HepG2 (cell line): ENCODE data around the gene NXPE3. TPM values are rescaled to one million over a fixed set of nuclear protein-coding genes. Genes with fewer than 3 reads are reported as not detected.
"Not testable (repeated sequence)": the region's sequence is repeated elsewhere in the genome, so short reads cannot be mapped to it uniquely, and the experiment has no call there.

Experiments used
- ATAC-seq: fragments of 200-7000 bp; cut with Tn5 transposase; 3 replicates; pipeline ENCODE4 v1.9.1; 2020; ENCODE audit warnings: mild to moderate bottlenecking, moderate library complexity
- BruUV-seq: library from RNA; stranded (reverse); fragments of 400-500 nt; replicated peaks from 2 replicates; lab custom pipeline; 2021; lab: Mats Ljungman, UMichigan
- CTCF ChIA-PET: fragments of 300-600 bp; formaldehyde crosslinking; extraction: SDS; loops from one replicate; lab custom pipeline; 2021; ENCODE audit warnings: low total read pairs, inconsistent platforms, low intra/inter-chr PET ratio; lab: Yijun Ruan, JAX
- POLR2A ChIA-PET: fragments of 350-600 bp; sonication (Branson Sonifier 250); formaldehyde crosslinking; loops from one replicate; lab custom pipeline; 2020; ENCODE audit warnings: antibody characterized with exemption, inconsistent platforms; lab: Yijun Ruan, JAX
- DNase-seq: peaks from one replicate; pipeline ENCODE4 v3.0.0-alpha.2; 2015; ENCODE audit warnings: low spot score
- FAIRE-seq: peaks from 3 replicates; lab custom pipeline; 2011; peaks lifted over from hg19 to GRCh38; lab: Jason Lieb, UNC
- H2AFZ ChIP-seq: one replicate; pipeline ENCODE4 v1.6.1; 2011; ENCODE audit warnings: low read length, inconsistent platforms
- H3K27ac ChIP-seq: fragments of 300-600 bp; 3 replicates; pipeline ENCODE4 v1.8.0; 2011; ENCODE audit warnings: mixed run types, mild to moderate bottlenecking, mixed read lengths, low read length, inconsistent platforms; ENCODE audit not compliant: insufficient read depth; ENCODE audit errors: extremely low read length
- H3K27me3 ChIP-seq, 2 experiments: fragments of 200-600 bp in 1 of 2; 2 replicates in 1 of 2; 3 replicates in 1 of 2; pipeline versions ENCODE4 v1.6.0 to v1.8.0; 2011; ENCODE audit warnings: low read length in 2 of 2, mild to moderate bottlenecking in 2 of 2, moderate library complexity in 2 of 2, inconsistent platforms in 1 of 2; ENCODE audit not compliant: insufficient read depth in 2 of 2, control insufficient read depth in 1 of 2
- H3K36me3 ChIP-seq, 2 experiments: fragments of 200-600 bp in 1 of 2; replicated peaks in 1 of 2; 2 replicates in 1 of 2; 3 replicates in 1 of 2; pipeline versions ENCODE4 v1.5.1 to v1.8.0; 2011; ENCODE audit warnings: low read length in 2 of 2, inconsistent platforms in 1 of 2; ENCODE audit not compliant: insufficient read depth in 2 of 2, control insufficient read depth in 1 of 2
- H3K4me1 ChIP-seq: 2 replicates; pipeline ENCODE4 v1.5.1; 2012; ENCODE audit warnings: low read length, inconsistent platforms; ENCODE audit not compliant: insufficient read depth
- H3K4me2 ChIP-seq: 2 replicates; pipeline ENCODE4 v1.6.0; 2011; ENCODE audit warnings: low read depth, low read length, inconsistent platforms
- H3K4me3 ChIP-seq, 3 experiments: fragments of 200-600 bp in 1 of 3; sonication (generic), shearing (Covaris generic) in 1 of 3; replicated peaks in 1 of 3; 2 replicates each; pipeline ENCODE4 v1.5.1; 2011 to 2016; ENCODE audit warnings: low read length in 3 of 3, inconsistent platforms in 2 of 3, low read depth in 2 of 3, mild to moderate bottlenecking in 2 of 3, control low read depth in 1 of 3, mixed read lengths in 1 of 3; ENCODE audit not compliant: insufficient read depth in 1 of 3
- H3K79me2 ChIP-seq: one replicate; pipeline ENCODE4 v1.6.1; 2011; ENCODE audit warnings: low read length, inconsistent platforms; ENCODE audit not compliant: insufficient read depth
- H3K9ac ChIP-seq: 2 replicates; pipeline ENCODE4 v1.6.0; 2011; ENCODE audit warnings: mild to moderate bottlenecking, low read depth, low read length, inconsistent platforms; ENCODE audit not compliant: insufficient read depth
- H3K9me3 ChIP-seq: 2 replicates; pipeline ENCODE4 v1.5.1; 2012; ENCODE audit warnings: mild to moderate bottlenecking, low read length
- H4K20me1 ChIP-seq: 2 replicates; pipeline ENCODE4 v1.6.0; 2011; ENCODE audit warnings: inconsistent platforms, mild to moderate bottlenecking, low read length, moderate library complexity; ENCODE audit not compliant: insufficient read depth
- TAF15 ChIP-seq: fragments of 200-400 bp; formaldehyde crosslinking; IDR thresholded peaks from one replicate; pipeline ENCODE4 v1.6.1; 2018; ENCODE audit warnings: mild to moderate bottlenecking, low read depth, low read length; ENCODE audit not compliant: poor library complexity, severe bottlenecking
- ZNF713 ChIP-seq: sonication (generic); formaldehyde crosslinking; IDR thresholded peaks from 2 replicates; pipeline ENCODE4 v1.4.0; 2020; ENCODE audit warnings: mild to moderate bottlenecking, missing genetic modification reagents
- WGBS: methylation state at CpG from one replicate; pipeline ENCODE4 v1.1.6; 2017; ENCODE audit warnings: low lambda C conversion rate; 5-methylcytosine and 5-hydroxymethylcytosine counted together
- in situ Hi-C: cut with HindIII; loops from 2 replicates; pipeline ENCODE4 v1.10.0; 2017; ENCODE audit warnings: low pct_unique_long_range_greater_than_20kb; ENCODE audit not compliant: extremely low pct_ligation_motif_present
- intact Hi-C: fragments of 100-400 bp; cut with micrococcal nuclease; formaldehyde crosslinking; loops from one replicate; pipeline ENCODE4 v1.10.0; 2022; ENCODE audit not compliant: unreplicated experiment
- polyA plus RNA-seq, 8 experiments: library from polyadenylated mRNA; depleted of rRNA in 3 of 8; stranded (reverse) in 7 of 8; unstranded in 1 of 8; fragments of >200 nt; fragmentation: Illumina TruSeq in 4 of 8; extraction: Trizol in 4 of 8; gene quantifications; 2 replicates each; pipeline versions ENCODE4 v1.2.1 to v1.2.3, GENCODE V29; 2011 to 2016; ENCODE audit warnings: low read depth in 4 of 8, missing spikeins in 1 of 8, mixed read lengths in 1 of 8; ENCODE audit not compliant: insufficient read depth in 1 of 8
- total RNA-seq, 5 experiments: library from RNA; depleted of rRNA; stranded (reverse); fragments of >200 nt; fragmentation: Illumina TruSeq; extraction: Trizol; gene quantifications; 2 replicates each; pipeline ENCODE4 v1.2.3, GENCODE V29; 2016; ENCODE audit warnings: low read depth in 1 of 5
- TF ChIP-seq, protein P1 (sequence below): sonication (generic); formaldehyde crosslinking; IDR thresholded peaks from 2 replicates; pipeline ENCODE4 v1.8.0; 2022; ENCODE audit warnings: mild to moderate bottlenecking, missing genetic modification reagents, borderline replicate concordance
- TF ChIP-seq, protein P2 (sequence below): conservative IDR thresholded peaks from 2 replicates; pipeline ENCODE4 v1.6.1; 2018; ENCODE audit warnings: missing genetic modification reagents

Gene NXPE3
- total and polyA plus RNA-seq, 2 of the 13 experiments (the other 11 are each of a cell fraction or from before 2014, with no cell fraction given), result 3.5 to 4.7 TPM

DNA sequence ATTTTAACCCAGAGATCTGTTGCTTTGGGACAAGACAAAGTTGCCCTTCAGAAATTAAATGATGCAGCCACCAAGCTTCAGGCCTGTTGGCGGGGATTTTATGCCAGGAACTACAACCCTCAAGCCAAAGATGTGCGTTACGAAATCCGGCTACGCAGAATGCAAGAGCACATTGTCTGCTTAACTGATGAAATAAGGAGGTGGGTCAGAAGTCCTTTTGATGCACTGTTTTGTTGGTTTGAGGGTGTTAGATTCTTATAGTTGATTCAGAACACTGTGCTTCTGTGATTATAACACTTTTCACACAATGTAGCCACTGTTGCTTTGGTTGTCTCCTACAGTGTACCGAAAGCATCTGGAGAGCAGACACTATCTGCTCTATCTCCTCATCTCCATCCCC, 20.8 kb upstream of the NXPE3 start (continued):
- TF ChIP-seq, protein P1, sequence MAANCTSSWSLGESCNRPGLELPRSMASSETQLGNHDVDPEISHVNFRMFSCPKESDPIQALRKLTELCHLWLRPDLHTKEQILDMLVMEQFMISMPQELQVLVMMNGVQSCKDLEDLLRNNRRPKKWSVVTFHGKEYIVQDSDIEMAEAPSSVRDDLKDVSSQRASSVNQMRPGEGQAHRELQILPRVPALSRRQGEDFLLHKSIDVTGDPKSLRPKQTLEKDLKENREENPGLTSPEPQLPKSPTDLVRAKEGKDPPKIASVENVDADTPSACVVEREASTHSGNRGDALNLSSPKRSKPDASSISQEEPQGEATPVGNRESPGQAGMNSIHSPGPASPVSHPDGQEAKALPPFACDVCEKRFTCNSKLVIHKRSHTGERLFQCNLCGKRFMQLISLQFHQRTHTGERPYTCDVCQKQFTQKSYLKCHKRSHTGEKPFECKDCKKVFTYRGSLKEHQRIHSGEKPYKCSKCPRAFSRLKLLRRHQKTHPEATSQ (CRISPR knock-in tag), result no peak

DNA sequence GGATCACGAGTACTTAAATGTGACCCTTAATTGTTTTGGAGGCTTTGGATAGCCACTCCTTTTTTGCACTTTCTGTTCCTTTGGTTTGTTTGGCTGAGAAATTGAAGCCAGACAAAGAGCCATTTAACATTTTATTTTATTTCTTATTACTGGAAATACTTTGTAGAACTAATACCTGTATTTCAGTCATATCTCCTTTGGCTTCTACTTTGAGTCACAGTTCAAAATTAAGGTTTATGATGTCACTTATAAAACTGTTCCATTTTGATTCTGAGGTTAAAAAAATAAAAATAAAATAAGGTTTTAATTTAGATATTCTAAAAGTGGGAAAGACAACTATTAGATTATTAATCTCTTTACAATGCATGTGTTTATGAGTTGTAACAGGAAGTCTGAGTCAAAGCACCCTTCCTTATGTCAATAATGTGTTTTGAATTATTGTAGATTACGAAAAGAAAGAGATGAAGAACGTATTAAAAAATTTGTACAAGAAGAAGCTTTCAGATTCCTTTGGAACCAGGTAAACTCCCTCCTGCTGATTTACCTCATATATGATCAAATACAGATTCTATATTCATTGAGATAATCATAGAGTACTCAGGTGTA, 16.9 kb upstream of the NXPE3 start:
- no peak overlapping the region for H3K4me2 ChIP-seq

DNA sequence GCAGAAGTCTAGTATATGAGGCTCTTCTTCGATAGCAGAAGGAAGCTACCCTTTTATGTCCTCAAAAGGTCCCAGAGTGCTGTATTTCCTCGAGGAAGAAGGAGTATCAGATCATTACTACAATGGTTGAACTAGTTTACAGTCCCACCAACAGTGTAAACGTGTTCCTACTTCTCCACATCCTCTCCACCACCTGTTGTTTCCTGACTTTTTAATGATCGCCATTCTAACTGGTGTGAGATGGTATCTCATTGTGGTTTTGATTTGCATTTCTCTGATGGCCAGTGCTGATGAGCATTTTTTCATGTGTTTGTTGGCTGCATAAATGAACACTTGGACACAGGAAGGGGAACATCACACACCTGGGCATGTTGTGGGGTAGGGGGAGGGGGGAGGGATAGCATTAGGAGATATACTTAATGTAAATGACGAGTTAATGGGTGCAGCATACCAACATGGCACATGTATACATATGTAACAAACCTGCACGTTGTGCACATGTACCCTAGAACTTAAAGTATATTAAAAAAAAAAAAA, 1.2 kb upstream of the NXPE3 start:
- Histone ChIP-seq H3K4me2 (peak overlapping the region; percentile 99; the same call in 1 of the 2 replicates), H3K4me1 (peaks cover 25% of the 10 kb centered on the region)
- DNase-seq, H3K36me3 ChIP-seq, BruUV-seq, CTCF ChIA-PET, in situ Hi-C loops, POLR2A ChIA-PET, ATAC-seq, H3K4me3 ChIP-seq, H4K20me1 ChIP-seq, H3K27me3 ChIP-seq, H3K9me3 ChIP-seq, H2AFZ ChIP-seq, H3K9ac ChIP-seq, H3K27ac ChIP-seq, FAIRE-seq, H3K79me2 ChIP-seq: not testable (repeated sequence)
- WGBS, result 60% methylated on average over 6 of the region's 6 CpGs
- intact Hi-C loops, result loop anchor here (5.0 kb wide), 2 partner anchors 56 to 91 kb away; partner anchors contain the start of genes CEP97 and RPL24

More for the DNA sequence above, 16.9 kb upstream of the NXPE3 start:
- CTCF ChIA-PET, result no interaction called here
- Histone ChIP-seq H4K20me1 (no peaks in the 10 kb centered on the region), H3K27ac (no peak overlapping the region), H3K4me3 (no peak overlapping the region), H3K4me1 (no peaks in the 10 kb centered on the region), H3K9me3 (no peaks in the 10 kb centered on the region), H2AFZ (no peak overlapping the region), H3K27me3 (no peaks in the 10 kb centered on the region), H3K9ac (no peak overlapping the region), H3K36me3 (peaks cover 0 to 13% of the 10 kb centered on the region in 2 experiments; a peak in 4 of 5 replicates), H3K79me2 (no peaks in the 10 kb centered on the region)
- intact Hi-C loops (no loop called here), in situ Hi-C loops (no loop called here)
- no TSS peak for BruUV-seq
- ATAC-seq, result no peak
- TF ChIP-seq, protein P2, sequence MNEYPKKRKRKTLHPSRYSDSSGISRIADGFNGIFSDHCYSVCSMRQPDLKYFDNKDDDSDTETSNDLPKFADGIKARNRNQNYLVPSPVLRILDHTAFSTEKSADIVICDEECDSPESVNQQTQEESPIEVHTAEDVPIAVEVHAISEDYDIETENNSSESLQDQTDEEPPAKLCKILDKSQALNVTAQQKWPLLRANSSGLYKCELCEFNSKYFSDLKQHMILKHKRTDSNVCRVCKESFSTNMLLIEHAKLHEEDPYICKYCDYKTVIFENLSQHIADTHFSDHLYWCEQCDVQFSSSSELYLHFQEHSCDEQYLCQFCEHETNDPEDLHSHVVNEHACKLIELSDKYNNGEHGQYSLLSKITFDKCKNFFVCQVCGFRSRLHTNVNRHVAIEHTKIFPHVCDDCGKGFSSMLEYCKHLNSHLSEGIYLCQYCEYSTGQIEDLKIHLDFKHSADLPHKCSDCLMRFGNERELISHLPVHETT (CRISPR knock-in tag), result no peak
- TF ChIP-seq ZNF713 (CRISPR knock-in tag) (no peak), TAF15 (no peak)
- FAIRE-seq, result no peak
- DNase-seq, result no peak
- POLR2A ChIA-PET, result no interaction called here
- 97% methylated on average over 3 of the region's 3 CpGs for WGBS
